HG02610 (cell line): ENCODE data around the gene CHRNA4.
"Not testable (repeated sequence)": the region's sequence is repeated elsewhere in the genome, so short reads cannot be mapped to it uniquely, and the experiment has no call there.

Source experiments
- ATAC-seq: cut with Tn5 transposase; IDR thresholded peaks from one replicate; pipeline ENCODE4 v1.9.1; 2021; ENCODE audit warnings: mild to moderate bottlenecking, moderate library complexity; ENCODE audit not compliant: unreplicated experiment

Gene CHRNA4

GRCh38 chr20:63336232-63336752, 24.9 kb downstream of the CHRNA4 start:
- ATAC-seq = no peak

GRCh38 chr20:63335711-63336110, 25.4 kb downstream of the CHRNA4 start:
- ATAC-seq = no peak

GRCh38 chr20:63335060-63335459, 26.1 kb downstream of the CHRNA4 start:
- ATAC-seq = not testable (repeated sequence)

- no peak for ATAC-seq
Measured at GRCh38 chr20:63334356-63334755, 26.8 kb downstream of the CHRNA4 start.

- no peak for ATAC-seq
Measured at GRCh38 chr20:63333241-63333836, 27.8 kb downstream of the CHRNA4 start.

- ATAC-seq = no peak
Measured at GRCh38 chr20:63332488-63333240, 28.5 kb downstream of the CHRNA4 start.

- ATAC-seq = no peak
Measured at GRCh38 chr20:63331741-63332400, 29.3 kb downstream of the CHRNA4 start.

GRCh38 chr20:63330940-63331339, 30.2 kb downstream of the CHRNA4 start:
- ATAC-seq = no peak

- ATAC-seq = no peak
Measured at GRCh38 chr20:63330084-63330760, 30.9 kb downstream of the CHRNA4 start.

- no peak for ATAC-seq
Measured at GRCh38 chr20:63329331-63330083, 31.6 kb downstream of the CHRNA4 start.

- no peak for ATAC-seq
Measured at GRCh38 chr20:63328718-63329275, 32.4 kb downstream of the CHRNA4 start.

GRCh38 chr20:63328026-63328700, 33.0 kb downstream of the CHRNA4 start:
- no peak for ATAC-seq

- no peak for ATAC-seq
Measured at GRCh38 chr20:63327231-63327745, 33.9 kb downstream of the CHRNA4 start.

GRCh38 chr20:63326314-63327230, 34.6 kb downstream of the CHRNA4 start:
- no peak for ATAC-seq

GRCh38 chr20:63325554-63326313, 35.4 kb downstream of the CHRNA4 start:
- no peak for ATAC-seq

GRCh38 chr20:63325021-63325471, 36.1 kb downstream of the CHRNA4 start:
- ATAC-seq = no peak

GRCh38 chr20:63323357-63323981, 37.7 kb downstream of the CHRNA4 start:
- no peak for ATAC-seq
